Activated CD8-positive, alpha-beta memory T cell treated with anti-CD3 and anti-CD28 coated beads for 1 hour (primary cell): Measurements from ENCODE around the gene WNT5B.
A peak's percentile ranks its signal among the peaks of the same experiment; 100 is the strongest.

Experiments used
- DNase-seq, 2 donors: peaks; one replicate each; pipeline ENCODE4 v3.0.0-alpha.2; 2020; ENCODE audit warnings: low read depth in 1 of 2; ENCODE audit errors: extremely low read depth in 1 of 2

Gene WNT5B

DNA sequence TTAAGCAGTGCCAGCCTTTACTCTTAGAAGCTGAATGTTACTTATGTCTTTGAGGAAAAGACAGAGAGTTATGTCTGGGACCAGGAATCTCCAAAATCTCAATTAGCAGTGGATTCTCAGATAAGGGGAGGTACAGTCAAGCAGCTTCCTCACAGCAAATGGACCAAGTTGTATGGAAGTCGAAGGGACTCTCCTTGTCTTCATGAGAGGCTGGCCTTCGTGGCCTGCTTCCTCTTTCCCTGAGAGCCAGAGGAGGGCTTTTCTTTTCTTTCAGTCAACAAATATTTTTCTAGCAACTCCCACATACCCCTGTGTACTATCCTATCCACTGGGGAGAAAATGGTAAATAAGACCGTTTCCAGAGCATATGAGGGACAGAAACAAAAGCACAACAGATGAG, 6.6 kb upstream of the WNT5B start:
- DNase-seq, result no peak

- no peak for DNase-seq
These were observed 504 bp downstream of the WNT5B start for GRCh38 chr12:1629338-1630132.

GRCh38 chr12:1630133-1630826, 1.2 kb downstream of the WNT5B start:
- DNase-seq, result no peak

DNA sequence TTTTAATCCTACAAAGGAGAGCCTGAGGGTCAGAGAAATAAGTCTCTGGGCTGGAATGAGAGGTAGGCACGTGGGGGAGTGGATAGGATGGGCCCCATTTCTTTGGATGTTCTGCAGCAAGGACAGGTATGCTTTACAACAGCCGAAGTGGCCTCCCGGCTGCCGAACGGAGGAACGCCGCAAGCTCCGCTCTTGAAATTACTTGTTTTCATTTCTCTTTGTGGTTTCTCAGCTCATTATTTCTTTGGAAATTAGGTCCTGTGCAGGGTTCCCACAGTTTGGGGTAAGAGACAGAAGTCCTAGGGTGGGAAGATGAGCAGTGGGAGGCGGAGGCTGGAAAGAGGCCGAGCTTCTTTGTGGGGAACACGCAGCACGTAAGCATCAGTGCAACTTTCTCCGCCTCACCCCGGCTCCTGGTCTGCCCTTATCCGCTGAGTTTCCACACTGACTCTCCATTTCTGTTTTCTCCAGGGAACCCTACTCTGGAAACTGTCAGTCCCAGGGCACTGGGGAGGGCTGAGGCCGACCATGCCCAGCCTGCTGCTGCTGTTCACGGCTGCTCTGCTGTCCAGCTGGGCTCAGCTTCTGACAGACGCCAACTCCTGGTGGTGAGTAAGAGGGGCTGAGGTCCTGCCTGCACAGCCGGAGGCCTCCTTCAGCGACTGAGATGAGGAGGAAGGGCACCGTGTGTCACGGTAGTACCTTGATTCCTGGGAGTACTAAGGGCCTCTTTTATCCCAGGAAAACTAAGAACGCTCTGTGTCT, 2.0 kb downstream of the WNT5B start:
- no peak for DNase-seq

GRCh38 chr12:1632702-1633101, 3.7 kb downstream of the WNT5B start:
- DNase-seq, result no peak

DNA sequence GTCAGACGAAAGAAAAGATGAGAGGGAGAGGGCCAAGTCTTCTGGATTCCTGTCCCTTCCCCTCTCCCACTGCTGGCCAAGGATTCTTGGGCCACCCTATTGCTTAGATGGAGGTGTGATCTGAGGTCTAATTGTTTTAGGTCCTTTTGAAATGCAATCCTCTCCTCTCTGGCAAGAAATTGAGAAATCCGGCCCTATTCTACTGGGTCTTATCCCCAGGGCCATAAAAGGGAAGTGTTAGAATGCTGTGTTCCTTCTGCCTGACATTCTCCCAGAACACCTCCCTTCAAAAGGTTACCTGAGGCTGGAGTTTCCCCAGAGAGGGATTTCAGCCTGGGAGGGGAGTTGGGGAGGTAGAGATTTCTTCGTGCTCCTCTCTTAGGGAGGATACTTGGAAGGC, 4.4 kb downstream of the WNT5B start:
- no peak for DNase-seq

DNA sequence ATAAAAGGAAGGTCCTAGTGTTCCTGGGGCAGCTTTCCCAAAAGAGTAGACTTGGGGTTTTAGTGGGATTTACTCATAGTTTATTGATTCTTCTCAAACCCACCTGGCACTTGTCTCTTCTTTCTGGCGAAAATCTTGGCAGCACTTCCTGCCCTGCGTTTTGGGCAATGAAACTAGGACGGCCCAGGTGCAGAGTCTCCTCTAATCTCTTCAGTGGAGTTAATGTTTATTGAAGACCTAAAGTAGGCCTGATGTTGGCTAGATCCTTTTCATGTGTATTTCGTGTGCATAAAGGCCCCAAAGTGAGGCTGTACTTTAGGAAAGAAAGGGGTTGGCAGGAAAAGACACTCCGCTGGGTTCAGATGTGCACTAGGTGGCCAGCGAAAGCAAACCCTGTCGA, 5.1 kb downstream of the WNT5B start:
- DNase-seq, result no peak

- DNase-seq, result peak in 1 of 2 donors; percentile 28
These were observed 5.7 kb downstream of the WNT5B start for GRCh38 chr12:1634590-1635191.

- no peak for DNase-seq
These were observed 6.5 kb downstream of the WNT5B start for GRCh38 chr12:1635301-1636095.

GRCh38 chr12:1638203-1638602, 9.2 kb downstream of the WNT5B start:
- no peak for DNase-seq

- no peak for DNase-seq
These were observed 10.5 kb downstream of the WNT5B start for GRCh38 chr12:1639538-1639937.

GRCh38 chr12:1640328-1641234, 11.6 kb downstream of the WNT5B start:
- DNase-seq, result no peak

- no peak for DNase-seq
These were observed 13.5 kb downstream of the WNT5B start for GRCh38 chr12:1642513-1642912.

DNA sequence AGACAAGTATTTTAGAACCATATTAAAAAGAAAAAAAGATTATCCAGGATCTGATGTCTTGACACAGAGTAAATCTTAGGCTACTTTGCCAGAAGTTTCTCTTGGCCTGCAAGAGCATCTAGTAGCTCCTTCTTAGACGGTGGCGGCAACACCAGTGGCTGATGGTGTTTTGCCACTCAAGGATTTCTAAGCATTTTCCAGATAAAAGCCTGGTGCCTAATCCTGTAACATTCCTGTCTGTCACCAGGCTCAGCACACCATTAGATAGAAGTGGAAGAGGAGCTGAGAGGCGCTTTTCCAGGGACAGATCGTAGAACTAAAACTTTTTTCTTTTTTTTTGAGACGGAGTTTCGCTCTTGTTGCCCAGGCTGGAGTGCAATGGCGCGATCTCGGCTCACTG, 14.0 kb downstream of the WNT5B start:
- no peak for DNase-seq

DNA sequence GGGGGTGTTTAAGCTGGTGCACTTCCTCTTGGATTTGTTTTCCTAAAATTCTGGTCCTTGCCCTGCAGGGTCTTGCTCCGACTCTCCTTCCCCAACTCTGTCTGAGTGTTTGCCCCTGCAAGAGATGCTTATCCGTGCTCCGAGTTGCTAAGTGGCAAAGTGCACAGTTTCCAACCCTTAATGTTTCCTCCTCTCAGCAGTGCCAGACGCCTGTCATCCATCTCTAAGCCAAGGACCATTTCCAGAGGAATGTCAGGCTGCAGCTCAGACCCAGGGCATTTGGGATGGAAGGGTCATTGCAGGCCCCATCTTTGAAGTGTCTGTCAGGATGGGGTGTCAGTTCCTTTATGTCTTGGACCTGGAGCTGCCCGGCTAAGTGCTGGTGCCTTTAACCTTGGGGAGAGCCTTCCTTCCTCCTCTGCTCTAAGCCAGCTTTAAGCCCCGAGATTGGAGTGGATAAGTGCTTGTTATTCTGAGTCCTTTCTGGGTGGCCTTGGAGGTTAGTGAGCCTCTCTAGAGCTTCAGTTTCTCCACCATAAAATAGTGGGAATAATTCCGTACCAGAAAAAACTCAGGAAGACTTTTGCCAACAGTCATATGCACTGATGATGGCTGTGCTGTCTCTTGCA, 15.0 kb downstream of the WNT5B start:
- no peak for DNase-seq

- DNase-seq, result no peak
These were observed 15.8 kb downstream of the WNT5B start for GRCh38 chr12:1644534-1645438.

GRCh38 chr12:1645819-1646218, 16.8 kb downstream of the WNT5B start:
- no peak for DNase-seq
